ENCODE data around the gene CALML6.
A peak's percentile ranks its signal among the peaks of the same experiment; 100 is the strongest.

CALML6 gene

GRCh38 chr1:1942753-1943656 lies 27.9 kb downstream of the CALML6 start:
- DNase-seq (ENCODE audit: low read depth in 2 of 2), result no peak

GRCh38 chr1:1943834-1944570 lies 28.9 kb downstream of the CALML6 start:
- peak; percentile 40 to 54 for DNase-seq (ENCODE audit: low read depth in 2 of 2)

- no peak for DNase-seq (ENCODE audit: low read depth in 2 of 2)
Observed at GRCh38 chr1:1945782-1946393, 30.8 kb downstream of the CALML6 start.

GRCh38 chr1:1946540-1946939 lies 31.5 kb downstream of the CALML6 start:
- DNase-seq (ENCODE audit: low read depth in 2 of 2), result no peak

GRCh38 chr1:1947493-1947892 lies 32.4 kb downstream of the CALML6 start:
- no peak for DNase-seq (ENCODE audit: low read depth in 2 of 2)

- no peak for DNase-seq (ENCODE audit: low read depth in 2 of 2)
Observed at GRCh38 chr1:1948783-1949182, 33.7 kb downstream of the CALML6 start.

GRCh38 chr1:1950940-1951339 lies 35.9 kb downstream of the CALML6 start:
- DNase-seq (ENCODE audit: low read depth in 2 of 2), result no peak

- DNase-seq (ENCODE audit: low read depth in 2 of 2), result no peak
Observed at GRCh38 chr1:1954015-1954414, 39.0 kb downstream of the CALML6 start.

- peak in 1 of 2 donors; percentile 25 for DNase-seq (ENCODE audit: low read depth in 2 of 2)
Observed at GRCh38 chr1:1954831-1955441, 39.9 kb downstream of the CALML6 start.

- no peak for DNase-seq (ENCODE audit: low read depth in 2 of 2)
Observed at GRCh38 chr1:1955621-1956094, 40.6 kb downstream of the CALML6 start.

GRCh38 chr1:1956101-1956500 lies 41.0 kb downstream of the CALML6 start:
- DNase-seq (ENCODE audit: low read depth in 2 of 2), result no peak

GRCh38 chr1:1956586-1957532 lies 41.8 kb downstream of the CALML6 start:
- DNase-seq (ENCODE audit: low read depth in 2 of 2), result no peak

GRCh38 chr1:1957533-1957961 lies 42.5 kb downstream of the CALML6 start:
- DNase-seq (ENCODE audit: low read depth in 2 of 2), result no peak

- no peak for DNase-seq (ENCODE audit: low read depth in 2 of 2)
Observed at GRCh38 chr1:1958071-1958541, 43.0 kb downstream of the CALML6 start.

GRCh38 chr1:1959459-1959839 lies 44.4 kb downstream of the CALML6 start:
- DNase-seq (ENCODE audit: low read depth in 2 of 2), result no peak

- DNase-seq (ENCODE audit: low read depth in 2 of 2), result peak; percentile 76 to 81
Observed at GRCh38 chr1:1959840-1960479, 44.9 kb downstream of the CALML6 start.

GRCh38 chr1:1960480-1961196 lies 45.6 kb downstream of the CALML6 start:
- no peak for DNase-seq (ENCODE audit: low read depth in 2 of 2)

GRCh38 chr1:1962752-1963151 lies 47.7 kb downstream of the CALML6 start:
- DNase-seq (ENCODE audit: low read depth in 2 of 2), result no peak

GRCh38 chr1:1963570-1963969 lies 48.5 kb downstream of the CALML6 start:
- no peak for DNase-seq (ENCODE audit: low read depth in 2 of 2)
